MM.1S (cell line): Measurements from ENCODE around the gene PLA2G2E.

Experiments
- DNase-seq: peaks from one replicate; pipeline ENCODE4 v3.0.0-alpha.2; 2015
- H2AFZ ChIP-seq: fragments of 300-600 bp; sonication (generic); 2 replicates; pipeline ENCODE4 v1.6.0; 2016; ENCODE audit warnings: antibody characterized with exemption, low read length
- H3F3A ChIP-seq: fragments of 300-600 bp; sonication (generic); 2 replicates; pipeline ENCODE4 v1.6.1; 2016; ENCODE audit warnings: mild to moderate bottlenecking, antibody characterized with exemption, low read length, moderate library complexity, mixed read lengths; ENCODE audit not compliant: insufficient read depth
- H3K27ac ChIP-seq: fragments of 300-600 bp; sonication (generic); 2 replicates; pipeline ENCODE4 v1.5.1; 2016; ENCODE audit warnings: mild to moderate bottlenecking, low read length
- H3K27me3 ChIP-seq: fragments of 300-600 bp; sonication (generic); replicated peaks from 2 replicates; pipeline ENCODE4 v1.6.0; 2016; ENCODE audit warnings: low read length; ENCODE audit not compliant: insufficient read depth
- H3K36me3 ChIP-seq: fragments of 300-600 bp; sonication (generic); replicated peaks from 2 replicates; pipeline ENCODE4 v1.6.1; 2016; ENCODE audit warnings: mild to moderate bottlenecking, low read length, mixed read lengths; ENCODE audit not compliant: insufficient read depth
- H3K4me1 ChIP-seq: fragments of 300-600 bp; sonication (generic); 2 replicates; pipeline ENCODE4 v1.6.1; 2016; ENCODE audit warnings: low read length, mixed read lengths
- H3K4me2 ChIP-seq: fragments of 300-600 bp; sonication (generic); 2 replicates; pipeline ENCODE4 v1.6.0; 2016; ENCODE audit warnings: low read depth, low read length
- H3K4me3 ChIP-seq: fragments of 300-600 bp; sonication (generic); 2 replicates; pipeline ENCODE4 v1.5.1; 2016; ENCODE audit warnings: low read length, mixed read lengths
- H3K79me2 ChIP-seq: fragments of 300-600 bp; sonication (generic); 2 replicates; pipeline ENCODE4 v1.6.1; 2016; ENCODE audit warnings: mixed run types, low read length, mixed read lengths
- H3K9ac ChIP-seq: fragments of 300-600 bp; sonication (generic); 2 replicates; pipeline ENCODE4 v1.6.1; 2016; ENCODE audit warnings: low read length, mixed read lengths
- H3K9me2 ChIP-seq: fragments of 300-600 bp; sonication (generic); replicated peaks from 2 replicates; pipeline ENCODE4 v1.6.1; 2016; ENCODE audit warnings: mild to moderate bottlenecking, low read length, mixed read lengths; ENCODE audit not compliant: insufficient read depth
- H3K9me3 ChIP-seq: fragments of 300-600 bp; sonication (generic); replicated peaks from 2 replicates; pipeline ENCODE4 v1.6.1; 2016; ENCODE audit warnings: mild to moderate bottlenecking, low read length, mixed read lengths; ENCODE audit not compliant: insufficient read depth
- H4K20me1 ChIP-seq: fragments of 300-600 bp; sonication (generic); 2 replicates; pipeline ENCODE4 v1.6.1; 2016; ENCODE audit warnings: mild to moderate bottlenecking, low read length, moderate library complexity, mixed read lengths; ENCODE audit not compliant: insufficient read depth
- EZH2 ChIP-seq: fragments of 300-600 bp; sonication (generic); optimal IDR thresholded peaks from 2 replicates; pipeline ENCODE3; 2017; ENCODE audit warnings: low read depth, mild to moderate bottlenecking, antibody characterized with exemption, low read length, mixed read lengths
- EZH2phosphoT487 ChIP-seq: fragments of 300-600 bp; sonication (generic); IDR thresholded peaks from 2 replicates; pipeline ENCODE4 v1.6.1; 2018; ENCODE audit warnings: antibody characterized with exemption, low read length
- TF ChIP-seq, protein P1 (sequence below): fragments of 300-600 bp; sonication (generic); IDR thresholded peaks from 2 replicates; pipeline ENCODE4 v1.5.1; 2016; ENCODE audit warnings: antibody characterized with exemption, low read length, mixed read lengths

Gene PLA2G2E

GRCh38 chr1:19903621-19904020 is 19.8 kb downstream of the PLA2G2E start:
- no peak for TF ChIP-seq EZH2phosphoT487
- TF ChIP-seq, protein P1, sequence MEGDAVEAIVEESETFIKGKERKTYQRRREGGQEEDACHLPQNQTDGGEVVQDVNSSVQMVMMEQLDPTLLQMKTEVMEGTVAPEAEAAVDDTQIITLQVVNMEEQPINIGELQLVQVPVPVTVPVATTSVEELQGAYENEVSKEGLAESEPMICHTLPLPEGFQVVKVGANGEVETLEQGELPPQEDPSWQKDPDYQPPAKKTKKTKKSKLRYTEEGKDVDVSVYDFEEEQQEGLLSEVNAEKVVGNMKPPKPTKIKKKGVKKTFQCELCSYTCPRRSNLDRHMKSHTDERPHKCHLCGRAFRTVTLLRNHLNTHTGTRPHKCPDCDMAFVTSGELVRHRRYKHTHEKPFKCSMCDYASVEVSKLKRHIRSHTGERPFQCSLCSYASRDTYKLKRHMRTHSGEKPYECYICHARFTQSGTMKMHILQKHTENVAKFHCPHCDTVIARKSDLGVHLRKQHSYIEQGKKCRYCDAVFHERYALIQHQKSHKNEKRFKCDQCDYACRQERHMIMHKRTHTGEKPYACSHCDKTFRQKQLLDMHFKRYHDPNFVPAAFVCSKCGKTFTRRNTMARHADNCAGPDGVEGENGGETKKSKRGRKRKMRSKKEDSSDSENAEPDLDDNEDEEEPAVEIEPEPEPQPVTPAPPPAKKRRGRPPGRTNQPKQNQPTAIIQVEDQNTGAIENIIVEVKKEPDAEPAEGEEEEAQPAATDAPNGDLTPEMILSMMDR: no peak
- no peak for TF ChIP-seq EZH2
- no peaks in the 10 kb centered on the region; the same call in 1 of the 2 replicates for H3K36me3 ChIP-seq
- H4K20me1 ChIP-seq: no peaks in the 10 kb centered on the region
- H3K4me2 ChIP-seq: no peak overlapping the region
- no peaks in the 10 kb centered on the region for H3F3A ChIP-seq
- no peak overlapping the region for H2AFZ ChIP-seq
- H3K79me2 ChIP-seq: no peaks in the 10 kb centered on the region
- no peaks in the 10 kb centered on the region for H3K27me3 ChIP-seq
- no peak overlapping the region for H3K4me3 ChIP-seq
- H3K9me2 ChIP-seq: no peaks in the 10 kb centered on the region
- no peaks in the 10 kb centered on the region for H3K9me3 ChIP-seq
- no peaks in the 10 kb centered on the region for H3K4me1 ChIP-seq
- H3K9ac ChIP-seq: no peak overlapping the region
- no peak overlapping the region for H3K27ac ChIP-seq
- no peak for DNase-seq

DNA sequence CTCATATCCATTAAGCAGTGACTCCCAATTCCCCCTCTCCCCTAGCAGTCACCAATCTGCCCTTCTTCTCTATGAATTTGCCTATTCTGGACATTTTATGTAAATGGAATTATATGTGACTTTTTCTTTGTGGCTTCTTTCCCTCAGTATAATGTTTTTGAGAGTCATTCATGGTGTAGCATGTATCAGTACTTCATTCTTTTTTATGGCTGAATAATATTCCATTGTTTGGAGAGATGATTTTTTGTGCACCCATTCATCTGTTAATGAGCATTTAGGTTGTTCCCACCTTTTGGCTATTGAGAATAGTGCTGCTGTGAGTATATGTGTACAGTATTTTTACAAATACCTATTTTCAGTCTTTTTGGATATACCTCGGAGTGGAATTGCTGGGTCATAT is 21.8 kb downstream of the PLA2G2E start:
- H3K79me2 ChIP-seq: no peaks in the 10 kb centered on the region
- no peaks in the 10 kb centered on the region for H3F3A ChIP-seq
- DNase-seq: no peak
- H3K4me1 ChIP-seq: no peaks in the 10 kb centered on the region
- no peak overlapping the region for H3K27ac ChIP-seq
- H3K36me3 ChIP-seq: no peaks in the 10 kb centered on the region; the same call in 1 of the 2 replicates
- H3K9me3 ChIP-seq: no peaks in the 10 kb centered on the region
- no peaks in the 10 kb centered on the region for H3K9me2 ChIP-seq
- no peak overlapping the region for H3K9ac ChIP-seq
- no peaks in the 10 kb centered on the region for H3K27me3 ChIP-seq
- TF ChIP-seq, protein P1: no peak
- TF ChIP-seq EZH2phosphoT487: no peak
- no peak for TF ChIP-seq EZH2
- H3K4me3 ChIP-seq: no peak overlapping the region
- H3K4me2 ChIP-seq: no peak overlapping the region
- no peak overlapping the region for H2AFZ ChIP-seq
- H4K20me1 ChIP-seq: no peaks in the 10 kb centered on the region

DNA sequence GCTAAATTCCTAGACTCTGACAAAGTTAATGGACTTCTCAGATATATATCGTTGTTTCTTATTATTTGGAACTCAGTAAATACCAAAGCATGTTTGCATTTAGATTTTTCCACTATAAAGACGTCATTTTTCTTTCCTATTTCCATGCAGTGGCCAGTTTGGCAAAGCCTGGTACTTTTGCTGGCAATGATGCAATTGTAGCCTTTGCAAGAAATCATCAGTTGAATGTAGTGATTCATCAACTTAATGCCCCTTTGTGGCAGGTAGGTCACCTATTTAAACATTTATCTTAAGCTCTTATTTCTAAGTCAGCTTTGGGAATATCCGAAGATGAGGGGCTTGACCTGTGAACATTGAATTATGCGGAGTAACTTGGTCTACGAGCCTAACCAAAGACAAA is 29.2 kb downstream of the PLA2G2E start:
- no peaks in the 10 kb centered on the region for H4K20me1 ChIP-seq
- no peaks in the 10 kb centered on the region for H3K27me3 ChIP-seq
- no peaks in the 10 kb centered on the region for H3K9me3 ChIP-seq
- H3K4me3 ChIP-seq: no peak overlapping the region
- DNase-seq: no peak
- no peaks in the 10 kb centered on the region for H3K79me2 ChIP-seq
- no peak overlapping the region for H3K4me2 ChIP-seq
- TF ChIP-seq, protein P1: no peak
- TF ChIP-seq EZH2phosphoT487: no peak
- H3K4me1 ChIP-seq: 0 out of 2 replicates have a peak, but pooled peaks cover 5% of the 10 kb centered on the region
- H3K27ac ChIP-seq: no peak overlapping the region
- no peaks in the 10 kb centered on the region for H3K9me2 ChIP-seq
- H2AFZ ChIP-seq: no peak overlapping the region
- no peaks in the 10 kb centered on the region for H3K36me3 ChIP-seq
- H3K9ac ChIP-seq: no peak overlapping the region
- no peaks in the 10 kb centered on the region for H3F3A ChIP-seq
